Parathyroid adenoma (tissue), 2 donors: Measurements from ENCODE around the gene PSEN2.

Experiments
- H2AFZ ChIP-seq: fragments of 300-600 bp; sonication (generic); one replicate; pipeline ENCODE4 v1.7.0; 2017; ENCODE audit warnings: antibody characterized with exemption, mild to moderate bottlenecking
- H3K27ac ChIP-seq: fragments of 300-600 bp; sonication (generic); one replicate; pipeline ENCODE4 v1.7.0; 2017
- H3K27me3 ChIP-seq: fragments of 300-600 bp; sonication (generic); one replicate; pipeline ENCODE4 v1.7.0; 2017; ENCODE audit warnings: low read length; ENCODE audit not compliant: control insufficient read depth, insufficient read depth
- H3K36me3 ChIP-seq: fragments of 300-600 bp; sonication (generic); one replicate; pipeline ENCODE4 v1.7.0; 2017; ENCODE audit warnings: low read length; ENCODE audit not compliant: control insufficient read depth, insufficient read depth
- H3K4me1 ChIP-seq: fragments of 300-600 bp; sonication (generic); one replicate; pipeline ENCODE4 v1.7.0; 2017; ENCODE audit warnings: control low read depth
- H3K4me2 ChIP-seq: fragments of 300-600 bp; sonication (generic); one replicate; pipeline ENCODE4 v1.7.0; 2017; ENCODE audit warnings: low read length
- H3K4me3 ChIP-seq: fragments of 300-600 bp; sonication (generic); one replicate; pipeline ENCODE4 v1.7.0; 2017; ENCODE audit warnings: low read depth, low read length
- H3K79me2 ChIP-seq: fragments of 300-600 bp; sonication (generic); one replicate; pipeline ENCODE4 v1.7.0; 2017; ENCODE audit warnings: control low read depth
- H3K9ac ChIP-seq: fragments of 300-600 bp; sonication (generic); one replicate; pipeline ENCODE4 v1.7.0; 2017; ENCODE audit warnings: mild to moderate bottlenecking
- H3K9me3 ChIP-seq: fragments of 300-600 bp; sonication (generic); one replicate; pipeline ENCODE4 v1.7.0; 2017; ENCODE audit warnings: low read length; ENCODE audit not compliant: control insufficient read depth
- CTCF ChIP-seq: fragments of 300-600 bp; sonication (generic); IDR thresholded peaks from one replicate; pipeline ENCODE4 v1.7.0; 2017; ENCODE audit warnings: antibody characterized with exemption, mild to moderate bottlenecking
- donor health status: primary hyperparathyroidism.

PSEN2 gene

GRCh38 chr1:226881515-226882185, 11.2 kb downstream of the PSEN2 start:
- Histone ChIP-seq H2AFZ (no peak overlapping the region), H3K4me3 (peak overlapping the region; percentile 21), H3K4me1 (peaks cover 16% of the 10 kb centered on the region), H3K4me2 (peak overlapping the region; percentile 33), H3K9ac (no peak overlapping the region), H3K27ac (peak overlapping the region; percentile 86), H3K27me3 (no peaks in the 10 kb centered on the region), H3K9me3 (no peaks in the 10 kb centered on the region), H3K36me3 (no peaks in the 10 kb centered on the region), H3K79me2 (no peaks in the 10 kb centered on the region)
- TF ChIP-seq CTCF: no peak

GRCh38 chr1:226882187-226882586, 11.8 kb downstream of the PSEN2 start:
- Histone ChIP-seq H3K4me1 (peaks cover 16% of the 10 kb centered on the region), H3K79me2 (no peaks in the 10 kb centered on the region), H3K4me2 (peak overlapping the region; percentile 33), H3K9me3 (no peaks in the 10 kb centered on the region), H3K4me3 (peak overlapping the region; percentile 21), H3K9ac (no peak overlapping the region), H3K36me3 (no peaks in the 10 kb centered on the region), H3K27me3 (no peaks in the 10 kb centered on the region), H2AFZ (peak overlapping the region; percentile 45), H3K27ac (peak overlapping the region; percentile 86)
- no peak for TF ChIP-seq CTCF

- peaks cover 16% of the 10 kb centered on the region for H3K4me1 ChIP-seq
- H3K27ac ChIP-seq: peak overlapping the region; percentile 86
- no peaks in the 10 kb centered on the region for H3K27me3 ChIP-seq
- peak overlapping the region; percentile 45 for H2AFZ ChIP-seq
- TF ChIP-seq CTCF: no peak
- no peaks in the 10 kb centered on the region for H3K79me2 ChIP-seq
- no peaks in the 10 kb centered on the region for H3K36me3 ChIP-seq
- H3K4me3 ChIP-seq: peak overlapping the region; percentile 25
- peak overlapping the region; percentile 33 for H3K4me2 ChIP-seq
- no peaks in the 10 kb centered on the region for H3K9me3 ChIP-seq
- H3K9ac ChIP-seq: no peak overlapping the region
These were observed 12.4 kb downstream of the PSEN2 start for GRCh38 chr1:226882631-226883409.

- Histone ChIP-seq H3K27me3 (no peaks in the 10 kb centered on the region), H3K4me3 (no peak overlapping the region), H3K79me2 (no peaks in the 10 kb centered on the region), H2AFZ (no peak overlapping the region), H3K9ac (no peak overlapping the region), H3K4me1 (peaks cover 16% of the 10 kb centered on the region), H3K9me3 (no peaks in the 10 kb centered on the region), H3K4me2 (no peak overlapping the region), H3K27ac (peak overlapping the region; percentile 86), H3K36me3 (no peaks in the 10 kb centered on the region)
- no peak for TF ChIP-seq CTCF
These were observed 13.2 kb downstream of the PSEN2 start for GRCh38 chr1:226883630-226884029.
